ENCODE measurements around the gene VIPAS39. TPM values are rescaled to one million over a fixed set of nuclear protein-coding genes. Genes with fewer than 3 reads are reported as not detected.
A peak's percentile ranks its signal among the peaks of the same experiment; 100 is the strongest.

VIPAS39 gene
- total and polyA plus RNA-seq, 4 donors, result 5.6 to 13.9 (median 8.9) TPM

DNA sequence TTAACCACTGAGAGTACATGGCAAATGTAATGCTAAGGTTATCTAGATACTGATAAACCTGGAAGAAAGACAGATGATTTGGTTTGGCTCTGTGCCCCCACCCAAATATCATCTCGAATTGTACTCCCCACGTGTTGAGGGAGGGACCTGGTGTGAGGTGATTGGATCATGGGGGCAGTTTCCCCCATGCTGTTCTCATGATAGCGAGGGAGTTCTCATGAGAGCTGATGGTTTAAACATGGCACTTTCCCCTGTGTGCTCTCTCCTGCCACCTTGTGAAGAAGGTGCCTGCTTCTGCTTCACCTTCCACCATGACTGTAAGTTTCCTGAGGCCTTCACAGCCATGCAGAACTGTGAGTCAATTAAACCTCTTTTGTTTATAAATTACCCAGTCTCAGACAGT is 48.3 kb downstream of the VIPAS39 start:
- Histone ChIP-seq H3K27me3 (ENCODE audit: control insufficient read depth in 4 of 4, insufficient read depth in 4 of 4, low read length in 3 of 4) (no peaks in the 10 kb centered on the region), H3K27ac (ENCODE audit: low read depth in 1 of 2, low read length in 2 of 2) (no peak overlapping the region), H3K4me3 (ENCODE audit: low read depth in 1 of 3, low read length in 3 of 3) (no peak overlapping the region), H3K9me3 (ENCODE audit: control insufficient read depth in 4 of 4, low read length in 3 of 4) (no peaks in the 10 kb centered on the region), H3K9ac (ENCODE audit: low read depth in 1 of 2, low read length in 2 of 2) (no peak overlapping the region), H3K36me3 (ENCODE audit: control insufficient read depth in 4 of 4, insufficient read depth in 3 of 4, low read depth in 1 of 4, low read length in 3 of 4) (no peaks in the 10 kb centered on the region), H3K4me1 (ENCODE audit: control insufficient read depth in 4 of 4, insufficient read depth in 4 of 4, low read length in 3 of 4) (no peaks in the 10 kb centered on the region)
- WGBS, result 42% methylated on average over 3 of the region's 3 CpGs
- TF ChIP-seq JUND (IDR thresholded peaks at IDR 0.05), result no peak
- no peak for TF ChIP-seq NR2F2 (IDR thresholded peaks at IDR 0.05)
- no peak for TF ChIP-seq ATF3 (IDR thresholded peaks at IDR 0.05)
- TF ChIP-seq CTCF (IDR thresholded peaks at IDR 0.05; ENCODE audit: low read depth, low read length, missing input control), result peak; percentile 22
- no peak for TF ChIP-seq TAF1 (conservative IDR thresholded peaks at IDR 0.05)
- TF ChIP-seq RXRA (IDR thresholded peaks at IDR 0.05), result no peak
- TF ChIP-seq SP1 (IDR thresholded peaks at IDR 0.05), result no peak
- peak; percentile 19 to 67 for TF ChIP-seq RAD21 (IDR thresholded peaks at IDR 0.05)
- DNase-seq (ENCODE audit: low spot score), result no peak

DNA sequence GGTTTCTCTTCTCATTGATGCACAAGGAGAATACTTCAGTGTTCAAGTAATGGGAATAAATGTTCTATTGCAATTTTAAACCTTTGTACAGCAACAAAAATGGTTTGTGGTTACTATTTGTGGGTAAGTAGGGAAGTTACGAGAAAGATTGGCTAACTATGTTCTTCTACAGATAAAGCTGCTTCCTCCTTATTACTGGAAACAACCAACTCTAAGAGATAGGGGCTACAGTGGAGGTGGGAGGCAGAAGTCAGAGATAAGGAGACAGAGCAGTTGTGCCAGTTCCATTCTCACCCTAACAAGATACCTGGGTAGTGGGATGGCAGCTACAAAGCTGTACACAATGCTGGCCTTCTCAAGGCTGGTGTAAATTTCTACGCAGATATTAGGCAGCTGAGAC is 50.2 kb downstream of the VIPAS39 start:
- Histone ChIP-seq H3K4me1 (ENCODE audit: control insufficient read depth in 4 of 4, insufficient read depth in 4 of 4, low read length in 3 of 4) (no peaks in the 10 kb centered on the region), H3K9ac (ENCODE audit: low read depth in 1 of 2, low read length in 2 of 2) (no peak overlapping the region), H3K9me3 (ENCODE audit: control insufficient read depth in 4 of 4, low read length in 3 of 4) (no peaks in the 10 kb centered on the region), H3K27ac (ENCODE audit: low read depth in 1 of 2, low read length in 2 of 2) (no peak overlapping the region), H3K27me3 (ENCODE audit: control insufficient read depth in 4 of 4, insufficient read depth in 4 of 4, low read length in 3 of 4) (no peaks in the 10 kb centered on the region), H3K4me3 (ENCODE audit: low read depth in 1 of 3, low read length in 3 of 3) (no peak overlapping the region), H3K36me3 (ENCODE audit: control insufficient read depth in 4 of 4, insufficient read depth in 3 of 4, low read depth in 1 of 4, low read length in 3 of 4) (no peaks in the 10 kb centered on the region)
- 85% methylated on average over 2 of the region's 2 CpGs for WGBS
- TF ChIP-seq TAF1 (conservative IDR thresholded peaks at IDR 0.05) (no peak), JUND (IDR thresholded peaks at IDR 0.05) (no peak), FOXA1 (IDR thresholded peaks at IDR 0.05) (no peak), GABPA (IDR thresholded peaks at IDR 0.05 in 1 of 2, conservative IDR thresholded peaks at IDR 0.05 in 1 of 2) (no peak), HNF4A (conservative IDR thresholded peaks at IDR 0.05) (no peak), RAD21 (IDR thresholded peaks at IDR 0.05) (no peak), SP1 (IDR thresholded peaks at IDR 0.05) (no peak), FOXA2 (IDR thresholded peaks at IDR 0.05) (no peak)
- TF ChIP-seq, protein P1, sequence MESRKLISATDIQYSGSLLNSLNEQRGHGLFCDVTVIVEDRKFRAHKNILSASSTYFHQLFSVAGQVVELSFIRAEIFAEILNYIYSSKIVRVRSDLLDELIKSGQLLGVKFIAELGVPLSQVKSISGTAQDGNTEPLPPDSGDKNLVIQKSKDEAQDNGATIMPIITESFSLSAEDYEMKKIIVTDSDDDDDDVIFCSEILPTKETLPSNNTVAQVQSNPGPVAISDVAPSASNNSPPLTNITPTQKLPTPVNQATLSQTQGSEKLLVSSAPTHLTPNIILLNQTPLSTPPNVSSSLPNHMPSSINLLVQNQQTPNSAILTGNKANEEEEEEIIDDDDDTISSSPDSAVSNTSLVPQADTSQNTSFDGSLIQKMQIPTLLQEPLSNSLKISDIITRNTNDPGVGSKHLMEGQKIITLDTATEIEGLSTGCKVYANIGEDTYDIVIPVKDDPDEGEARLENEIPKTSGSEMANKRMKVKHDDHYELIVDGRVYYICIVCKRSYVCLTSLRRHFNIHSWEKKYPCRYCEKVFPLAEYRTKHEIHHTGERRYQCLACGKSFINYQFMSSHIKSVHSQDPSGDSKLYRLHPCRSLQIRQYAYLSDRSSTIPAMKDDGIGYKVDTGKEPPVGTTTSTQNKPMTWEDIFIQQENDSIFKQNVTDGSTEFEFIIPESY (IDR thresholded peaks at IDR 0.05), result no peak
- no peak for DNase-seq (ENCODE audit: low spot score)

- no peak overlapping the region for H3K4me3 ChIP-seq (ENCODE audit: low read depth in 1 of 3, low read length in 3 of 3)
- no peaks in the 10 kb centered on the region for H3K36me3 ChIP-seq (ENCODE audit: control insufficient read depth in 4 of 4, insufficient read depth in 3 of 4, low read depth in 1 of 4, low read length in 3 of 4)
- H3K9ac ChIP-seq (ENCODE audit: low read depth in 1 of 2, low read length in 2 of 2), result no peak overlapping the region
- H3K27ac ChIP-seq (ENCODE audit: low read depth in 1 of 2, low read length in 2 of 2), result no peak overlapping the region
- WGBS, result 73% methylated on average over 6 of the region's 6 CpGs
- no peaks in the 10 kb centered on the region for H3K27me3 ChIP-seq (ENCODE audit: control insufficient read depth in 4 of 4, insufficient read depth in 4 of 4, low read length in 3 of 4)
- no peak for DNase-seq (ENCODE audit: low spot score)
- no peaks in the 10 kb centered on the region for H3K4me1 ChIP-seq (ENCODE audit: control insufficient read depth in 4 of 4, insufficient read depth in 4 of 4, low read length in 3 of 4)
- no peaks in the 10 kb centered on the region for H3K9me3 ChIP-seq (ENCODE audit: control insufficient read depth in 4 of 4, low read length in 3 of 4)
- TF ChIP-seq SP1 (IDR thresholded peaks at IDR 0.05) (no peak), HNF4G (IDR thresholded peaks at IDR 0.05) (no peak), GABPA (IDR thresholded peaks at IDR 0.05 in 1 of 2, conservative IDR thresholded peaks at IDR 0.05 in 1 of 2) (no peak), JUND (IDR thresholded peaks at IDR 0.05) (no peak), HNF4A (conservative IDR thresholded peaks at IDR 0.05) (no peak), ATF3 (IDR thresholded peaks at IDR 0.05) (no peak), YY1 (IDR thresholded peaks at IDR 0.05) (no peak), RAD21 (IDR thresholded peaks at IDR 0.05) (no peak), CTCF (IDR thresholded peaks at IDR 0.05; ENCODE audit: low read depth, low read length, missing input control) (no peak)
- TF ChIP-seq, protein P1 (IDR thresholded peaks at IDR 0.05), result no peak
Observed at GRCh38 chr14:77406718-77407117, 50.7 kb downstream of the VIPAS39 start.
